Neuronal stem cell (in vitro differentiated cells): ENCODE measurements around the gene SORCS1.

ENCODE experiments used
- DNase-seq: peaks from one replicate; pipeline ENCODE4 v3.0.0-alpha.2; 2013; ENCODE audit warnings: low spot score
- H2AFZ ChIP-seq: one replicate; pipeline ENCODE4 v1.6.1; 2013; ENCODE audit warnings: mild to moderate bottlenecking, low read length, inconsistent platforms
- H2AK5ac ChIP-seq: 2 replicates; pipeline ENCODE4 v1.6.1; 2013; ENCODE audit warnings: low read depth, mild to moderate bottlenecking, inconsistent platforms, low read length, moderate library complexity, mixed read lengths
- H2BK120ac ChIP-seq: 2 replicates; pipeline ENCODE4 v1.6.1; 2013; ENCODE audit warnings: low read depth, mild to moderate bottlenecking, inconsistent platforms, low read length, moderate library complexity, mixed read lengths
- H2BK12ac ChIP-seq: one replicate; pipeline ENCODE4 v1.6.1; 2013; ENCODE audit warnings: low read length, inconsistent platforms
- H2BK15ac ChIP-seq: 2 replicates; pipeline ENCODE4 v1.6.1; 2013; ENCODE audit warnings: mild to moderate bottlenecking, low read length, inconsistent platforms, mixed read lengths
- H2BK5ac ChIP-seq: one replicate; pipeline ENCODE4 v1.6.1; 2013; ENCODE audit warnings: inconsistent platforms, mild to moderate bottlenecking, low read length, moderate library complexity
- H3K14ac ChIP-seq: one replicate; pipeline ENCODE4 v1.6.1; 2013; ENCODE audit warnings: low read length, inconsistent platforms
- H3K18ac ChIP-seq: 2 replicates; pipeline ENCODE4 v1.6.1; 2013; ENCODE audit warnings: low read length, inconsistent platforms
- H3K23ac ChIP-seq: 2 replicates; pipeline ENCODE4 v1.6.1; 2013; ENCODE audit warnings: low read depth, mild to moderate bottlenecking, mixed read lengths, low read length, inconsistent platforms; ENCODE audit not compliant: poor library complexity
- H3K27ac ChIP-seq: replicated peaks from 3 replicates; pipeline ENCODE4 v1.5.1; 2013; ENCODE audit warnings: low read length, inconsistent platforms
- H3K27me3 ChIP-seq, 3 experiments: 2 replicates each; pipeline ENCODE4 v1.6.1; 2013; ENCODE audit warnings: low read length in 3 of 3, mild to moderate bottlenecking in 2 of 3, inconsistent platforms in 1 of 3, low read depth in 1 of 3, mixed read lengths in 1 of 3, moderate library complexity in 1 of 3; ENCODE audit not compliant: control insufficient read depth in 3 of 3, insufficient read depth in 3 of 3
- H3K36me3 ChIP-seq, 2 donors: replicated peaks in 1 of 2; 2 replicates each; pipeline ENCODE4 v1.6.1; 2013; ENCODE audit warnings: low read length in 2 of 2; ENCODE audit not compliant: control insufficient read depth in 2 of 2, insufficient read depth in 2 of 2
- H3K4ac ChIP-seq: 2 replicates; pipeline ENCODE4 v1.6.1; 2013; ENCODE audit warnings: inconsistent platforms, mild to moderate bottlenecking, low read length, moderate library complexity
- H3K4me1 ChIP-seq, 2 donors: 1 replicate in 1 of 2; 2 replicates in 1 of 2; pipeline ENCODE4 v1.6.1; 2013; ENCODE audit warnings: low read length in 2 of 2, low read depth in 1 of 2; ENCODE audit not compliant: control insufficient read depth in 2 of 2, insufficient read depth in 1 of 2
- H3K4me2 ChIP-seq: one replicate; pipeline ENCODE4 v1.6.1; 2013; ENCODE audit warnings: mild to moderate bottlenecking, low read length, inconsistent platforms; ENCODE audit not compliant: insufficient read depth, poor library complexity, severe bottlenecking
- H3K4me3 ChIP-seq, 2 donors: 2 replicates each; pipeline ENCODE4 v1.5.1; 2013; ENCODE audit warnings: low read length in 2 of 2, mild to moderate bottlenecking in 2 of 2, inconsistent platforms in 1 of 2, moderate library complexity in 1 of 2
- H3K79me1 ChIP-seq: one replicate; pipeline ENCODE4 v1.6.1; 2013; ENCODE audit warnings: low read depth, mild to moderate bottlenecking, inconsistent platforms, low read length, moderate library complexity
- H3K9ac ChIP-seq: one replicate; pipeline ENCODE4 v1.6.1; 2013; ENCODE audit warnings: mild to moderate bottlenecking, low read depth, low read length, inconsistent platforms; ENCODE audit not compliant: poor library complexity
- H3K9me3 ChIP-seq, 2 donors: replicated peaks in 1 of 2; 2 replicates each; pipeline versions ENCODE3 to v1.6.1; 2013; ENCODE audit warnings: low read length in 2 of 2, mild to moderate bottlenecking in 2 of 2, inconsistent platforms in 1 of 2, low read depth in 1 of 2, mixed read lengths in 1 of 2, moderate library complexity in 1 of 2; ENCODE audit not compliant: control insufficient read depth in 2 of 2, insufficient read depth in 1 of 2
- H4K8ac ChIP-seq: one replicate; pipeline ENCODE4 v1.6.1; 2013; ENCODE audit warnings: low read depth, mild to moderate bottlenecking, inconsistent platforms, low read length, moderate library complexity
- H4K91ac ChIP-seq: one replicate; pipeline ENCODE4 v1.6.1; 2013; ENCODE audit warnings: low read length, low read depth, mild to moderate bottlenecking, inconsistent platforms; ENCODE audit not compliant: poor library complexity
- WGBS, 2 donors: extraction: QIAGEN DNeasy Blood & Tissue Kit; methylation state at CpG; one replicate each; pipeline ENCODE4 v1.1.7; 2013; ENCODE audit warnings: missing lambda C conversion rate in 2 of 2, mixed read lengths in 1 of 2; ENCODE audit not compliant: insufficient read length in 2 of 2, insufficient replicate concordance in 1 of 2; ENCODE audit errors: extremely low coverage in 2 of 2; 5-methylcytosine and 5-hydroxymethylcytosine counted together

SORCS1 gene

DNA sequence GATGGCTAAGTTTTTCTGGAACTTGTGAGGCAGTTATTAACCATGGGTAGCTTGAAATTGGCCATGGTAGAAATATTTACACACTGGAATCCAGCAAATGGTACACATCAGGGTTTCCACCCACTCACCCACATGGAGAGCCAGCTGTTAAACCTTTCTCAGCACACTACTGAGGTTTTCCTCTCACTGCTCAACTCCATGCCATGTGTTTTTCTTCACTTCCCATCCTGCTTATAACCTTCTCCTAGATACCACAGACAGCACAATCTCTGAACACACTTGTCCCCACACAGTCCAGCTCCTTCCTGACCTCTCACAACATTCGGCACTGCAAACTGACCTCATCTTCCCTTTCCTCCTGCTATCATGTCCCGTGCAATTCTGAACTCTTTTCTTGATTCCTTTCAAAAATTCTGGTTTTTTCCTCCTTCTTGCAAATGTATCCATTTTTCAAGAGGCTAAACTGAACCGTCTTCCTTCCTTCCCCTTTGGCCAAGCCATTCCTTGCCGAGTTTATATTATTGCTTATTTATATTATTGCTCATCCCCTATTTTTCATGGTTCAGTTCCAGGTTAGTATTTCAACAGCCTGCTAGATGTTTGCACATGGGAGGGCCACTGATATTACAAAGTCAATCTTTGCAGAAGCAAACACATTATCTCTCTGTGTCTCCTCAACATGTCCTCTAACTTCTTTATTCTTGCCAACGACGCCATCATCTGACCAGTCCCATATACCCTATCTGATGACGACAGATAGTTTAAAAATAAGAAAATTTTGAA is 606.4 kb downstream of the SORCS1 start:
- H2BK120ac ChIP-seq: no peak overlapping the region
- no peak overlapping the region for H2BK12ac ChIP-seq
- H3K9ac ChIP-seq: no peak overlapping the region
- H3K79me1 ChIP-seq: no peaks in the 10 kb centered on the region
- no peak overlapping the region for H2BK5ac ChIP-seq
- H3K27ac ChIP-seq: no peak overlapping the region
- no peak overlapping the region for H3K4ac ChIP-seq
- no peak overlapping the region for H2AK5ac ChIP-seq
- H2BK15ac ChIP-seq: no peak overlapping the region
- H4K8ac ChIP-seq: no peak overlapping the region
- no CpG with 5 or more reads among the region's 7 CpGs for WGBS, 2 donors
- H3K4me2 ChIP-seq: no peak overlapping the region
- H3K18ac ChIP-seq: no peak overlapping the region
- H3K27me3 ChIP-seq: no peaks in the 10 kb centered on the region
- H3K4me1 ChIP-seq: no peaks in the 10 kb centered on the region
- no peaks in the 10 kb centered on the region for H3K9me3 ChIP-seq
- H3K36me3 ChIP-seq: no peaks in the 10 kb centered on the region
- H2AFZ ChIP-seq: no peak overlapping the region
- H3K23ac ChIP-seq: no peak overlapping the region
- H3K14ac ChIP-seq: no peak overlapping the region
- no peak overlapping the region for H4K91ac ChIP-seq
- H3K4me3 ChIP-seq: no peak overlapping the region
- no peak for DNase-seq

DNA sequence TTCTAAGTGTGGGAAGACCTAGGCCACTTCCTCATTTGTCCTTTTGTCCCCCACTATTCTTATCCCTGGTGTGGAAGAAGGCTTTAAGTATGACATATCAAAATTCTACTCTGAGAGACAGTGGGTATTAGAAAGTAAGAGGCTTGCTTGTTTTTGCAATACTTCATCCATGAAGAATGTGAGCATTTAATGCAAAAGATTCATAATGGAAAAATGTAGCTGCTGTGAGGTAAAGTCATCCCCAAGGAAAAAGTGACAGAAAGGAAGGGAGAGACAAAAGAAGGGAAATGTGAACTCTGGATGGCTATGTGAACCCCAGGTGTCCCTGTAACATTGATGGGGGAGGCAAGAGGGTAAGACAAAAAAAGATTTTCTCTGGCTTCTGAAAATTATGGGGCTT is 607.5 kb downstream of the SORCS1 start:
- no peak for DNase-seq
- Histone ChIP-seq H2BK120ac (no peak overlapping the region), H3K4ac (no peak overlapping the region), H3K4me1 (no peaks in the 10 kb centered on the region), H4K91ac (no peak overlapping the region), H3K36me3 (no peaks in the 10 kb centered on the region), H3K4me3 (no peak overlapping the region), H2AFZ (no peak overlapping the region), H3K18ac (no peak overlapping the region), H3K9me3 (no peaks in the 10 kb centered on the region), H3K79me1 (no peaks in the 10 kb centered on the region), H3K14ac (no peak overlapping the region), H2BK5ac (no peak overlapping the region), H3K27me3 (no peaks in the 10 kb centered on the region), H3K27ac (no peak overlapping the region), H3K9ac (no peak overlapping the region), H3K23ac (no peak overlapping the region), H2BK15ac (no peak overlapping the region), H2AK5ac (no peak overlapping the region), H2BK12ac (no peak overlapping the region), H4K8ac (no peak overlapping the region), H3K4me2 (no peak overlapping the region)

DNA sequence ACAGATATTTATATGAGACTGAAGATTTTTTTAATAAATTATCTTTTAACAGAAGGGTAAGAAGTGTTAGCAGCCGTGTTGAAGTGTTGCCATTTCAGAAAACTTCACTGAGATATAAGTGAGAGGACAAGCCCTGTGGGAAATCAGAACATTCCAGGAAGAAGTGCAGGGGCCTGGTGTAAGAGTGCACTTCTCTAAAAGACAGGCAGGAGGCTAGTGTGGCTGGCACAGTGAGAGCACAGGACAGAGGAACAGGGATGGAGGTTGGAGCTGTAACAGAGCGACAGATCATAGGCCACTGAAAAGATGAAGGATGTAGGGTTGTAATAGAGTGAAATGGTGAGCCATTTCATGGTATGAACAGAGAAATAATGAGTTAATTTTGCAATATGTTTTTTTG is 608.9 kb downstream of the SORCS1 start:
- Histone ChIP-seq H2BK15ac (no peak overlapping the region), H3K27me3 (no peaks in the 10 kb centered on the region), H4K8ac (no peak overlapping the region), H3K9me3 (no peaks in the 10 kb centered on the region), H3K36me3 (no peaks in the 10 kb centered on the region), H3K79me1 (no peaks in the 10 kb centered on the region), H3K4me2 (no peak overlapping the region), H3K4ac (no peak overlapping the region), H3K4me1 (no peaks in the 10 kb centered on the region), H3K23ac (no peak overlapping the region), H2BK120ac (no peak overlapping the region), H2AFZ (no peak overlapping the region), H3K4me3 (no peak overlapping the region), H3K14ac (no peak overlapping the region), H2BK12ac (no peak overlapping the region), H3K18ac (no peak overlapping the region), H3K9ac (no peak overlapping the region), H4K91ac (no peak overlapping the region), H3K27ac (no peak overlapping the region), H2AK5ac (no peak overlapping the region), H2BK5ac (no peak overlapping the region)
- WGBS, 2 donors: no CpG with 5 or more reads among the region's 2 CpGs
- DNase-seq: no peak

DNA sequence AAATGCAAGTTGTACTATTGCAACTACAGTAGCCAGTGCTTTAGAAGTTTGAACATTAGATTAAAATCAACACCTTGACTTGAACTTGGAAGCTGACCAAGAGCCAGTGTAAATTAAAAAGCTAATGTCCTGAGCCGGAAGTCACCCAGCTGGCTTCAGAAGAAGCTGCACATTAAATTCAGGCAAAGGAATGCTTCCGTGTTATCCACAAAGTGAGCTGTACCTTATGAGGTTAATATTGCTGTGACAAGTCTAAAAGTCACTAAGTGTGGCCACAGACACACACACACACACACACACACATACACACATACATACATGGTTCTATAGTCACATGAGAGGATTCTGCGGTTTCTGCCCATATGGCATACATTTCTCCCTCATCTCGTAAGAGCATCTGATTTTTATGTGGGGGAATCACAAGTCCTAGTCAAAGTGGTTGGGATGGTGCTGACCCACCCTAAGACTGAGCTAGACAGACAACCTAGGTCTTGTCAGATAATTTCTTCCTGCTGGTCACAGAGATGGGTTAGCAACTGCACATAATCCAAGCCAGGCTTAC is 612.9 kb downstream of the SORCS1 start:
- Histone ChIP-seq H3K27ac (no peak overlapping the region), H3K18ac (no peak overlapping the region), H3K9me3 (no peaks in the 10 kb centered on the region), H3K79me1 (no peaks in the 10 kb centered on the region), H3K9ac (no peak overlapping the region), H3K4me2 (no peak overlapping the region), H2AFZ (no peak overlapping the region), H3K27me3 (no peaks in the 10 kb centered on the region), H3K4ac (no peak overlapping the region), H4K91ac (no peak overlapping the region), H2BK5ac (no peak overlapping the region), H3K36me3 (no peaks in the 10 kb centered on the region), H3K23ac (no peak overlapping the region), H3K14ac (no peak overlapping the region), H3K4me1 (no peaks in the 10 kb centered on the region), H2BK12ac (no peak overlapping the region), H3K4me3 (no peak overlapping the region), H2BK120ac (no peak overlapping the region), H4K8ac (no peak overlapping the region), H2BK15ac (no peak overlapping the region), H2AK5ac (no peak overlapping the region)
- no CpG with 5 or more reads among the region's 4 CpGs for WGBS, 2 donors
- DNase-seq: no peak
